Astrocyte of the cerebellum (primary cell): ENCODE data around the gene JMJD1C.

ENCODE experiments used
- DNase-seq: peaks from one replicate; pipeline ENCODE4 v3.0.0-alpha.2; 2011; ENCODE audit warnings: low read depth
- H3K4me3 ChIP-seq: 2 replicates; pipeline ENCODE4 v1.5.1; 2011; ENCODE audit warnings: mild to moderate bottlenecking, low read depth, low read length, moderate library complexity
- CTCF ChIP-seq: IDR thresholded peaks from 2 replicates; pipeline ENCODE4 v1.5.1; 2012; ENCODE audit warnings: low read length, low read depth, moderate library complexity, mild to moderate bottlenecking; ENCODE audit errors: missing control alignments
- in situ Hi-C: cut with HindIII; loops from 2 replicates; pipeline ENCODE4 v1.10.0; 2017; ENCODE audit warnings: low sequenced_read_pairs

The JMJD1C gene

GRCh38 chr10:63467841-63468240 is 2.1 kb upstream of the JMJD1C start:
- no peak overlapping the region for H3K4me3 ChIP-seq
- in situ Hi-C loops, result no loop called here
- no peak for TF ChIP-seq CTCF
- no peak for DNase-seq

GRCh38 chr10:63466144-63466935 is 563 bp upstream of the JMJD1C start:
- DNase-seq, result peak; percentile 29
- no peak for TF ChIP-seq CTCF
- in situ Hi-C loops, result no loop called here
- H3K4me3 ChIP-seq, result peak overlapping the region; percentile 83

GRCh38 chr10:63464402-63465292 is 1.1 kb downstream of the JMJD1C start:
- TF ChIP-seq CTCF, result peak; percentile 8
- DNase-seq, result no peak
- in situ Hi-C loops, result no loop called here
- H3K4me3 ChIP-seq, result peak overlapping the region; percentile 83

GRCh38 chr10:63462442-63462841 is 3.3 kb downstream of the JMJD1C start:
- TF ChIP-seq CTCF, result no peak
- H3K4me3 ChIP-seq, result no peak overlapping the region
- in situ Hi-C loops, result no loop called here
- DNase-seq, result no peak

- no peak for DNase-seq
- in situ Hi-C loops, result no loop called here
- no peak for TF ChIP-seq CTCF
Observed at GRCh38 chr10:63458177-63458576, 7.6 kb downstream of the JMJD1C start.

GRCh38 chr10:63457594-63457993 is 8.2 kb downstream of the JMJD1C start:
- no peak overlapping the region for H3K4me3 ChIP-seq
- DNase-seq, result no peak
- TF ChIP-seq CTCF, result no peak
- in situ Hi-C loops, result no loop called here

More at GRCh38 chr10:63458177-63458576, 7.6 kb downstream of the JMJD1C start:
- H3K4me3 ChIP-seq, result no peak overlapping the region
